H1 (cell line): ENCODE results near the gene DCHS1.

ENCODE experiments used
- CEBPB ChIP-seq: IDR thresholded peaks from 2 replicates; pipeline ENCODE4 v1.6.1; 2012; ENCODE audit warnings: low read depth, low read length
- CTCF ChIP-seq, 3 experiments: IDR thresholded peaks; 1 replicate in 2 of 3; 2 replicates in 1 of 3; pipeline versions ENCODE4 v1.5.1 to v1.6.1; 2011; ENCODE audit warnings: low read length in 3 of 3, mild to moderate bottlenecking in 3 of 3, inconsistent platforms in 2 of 3, low read depth in 1 of 3, moderate library complexity in 1 of 3; ENCODE audit not compliant: insufficient read depth in 1 of 3; ENCODE audit errors: control extremely low read depth in 1 of 3
- EP300 ChIP-seq, 2 experiments: IDR thresholded peaks; 1 replicate in 1 of 2; 2 replicates in 1 of 2; pipeline ENCODE4 v1.6.1; 2011 to 2012; ENCODE audit warnings: low read depth in 2 of 2, low read length in 2 of 2, mild to moderate bottlenecking in 2 of 2, borderline replicate concordance in 1 of 2, inconsistent platforms in 1 of 2, moderate library complexity in 1 of 2
- PHF8 ChIP-seq: fragments of 200-600 bp; sonication (generic); conservative IDR thresholded peaks from 2 replicates; pipeline ENCODE4 v1.7.1; 2012; ENCODE audit warnings: low read depth, mild to moderate bottlenecking, inconsistent platforms, low read length, moderate library complexity
- POLR2A ChIP-seq, 2 experiments: IDR thresholded peaks; 1 replicate in 1 of 2; 2 replicates in 1 of 2; pipeline ENCODE4 v1.6.1; 2011; ENCODE audit warnings: low read depth in 2 of 2, low read length in 2 of 2, mild to moderate bottlenecking in 2 of 2; ENCODE audit errors: control extremely low read depth in 1 of 2
- RXRA ChIP-seq: IDR thresholded peaks from 2 replicates; pipeline ENCODE4 v1.6.1; 2011; ENCODE audit warnings: low read depth, mild to moderate bottlenecking, low read length, moderate library complexity; ENCODE audit not compliant: insufficient read depth
- SUZ12 ChIP-seq: fragments of 200-600 bp; sonication (generic); IDR thresholded peaks from 2 replicates; pipeline ENCODE4 v1.6.1; 2012; ENCODE audit warnings: mild to moderate bottlenecking, inconsistent platforms, low read length, moderate library complexity, mixed read lengths
- TCF12 ChIP-seq: IDR thresholded peaks from 2 replicates; pipeline ENCODE4 v1.6.1; 2011; ENCODE audit warnings: low read depth, mild to moderate bottlenecking, low read length

- TF ChIP-seq EP300 (IDR thresholded peaks at IDR 0.05; ENCODE audit: borderline replicate concordance in 1 of 2, low read depth in 2 of 2, low read length in 2 of 2) (no peak), RXRA (no peak), PHF8 (no peak), TCF12 (no peak), CEBPB (no peak), SUZ12 (no peak), CTCF (IDR thresholded peaks at IDR 0.05; ENCODE audit: control extremely low read depth in 1 of 3, insufficient read depth in 1 of 3, low read depth in 1 of 3, low read length in 3 of 3) (no peak), POLR2A (IDR thresholded peaks at IDR 0.05; ENCODE audit: control extremely low read depth in 1 of 2, low read depth in 2 of 2, low read length in 2 of 2) (no peak)
These were observed 12.7 kb downstream of the DCHS1 start for GRCh38 chr11:6642957-6643356.
